DOHH2 (cell line): ENCODE measurements around the gene PEPD.
"Not testable (repeated sequence)": the region's sequence is repeated elsewhere in the genome, so short reads cannot be mapped to it uniquely, and the experiment has no call there.

Experiments used
- CTCF ChIP-seq: fragments of 200-600 bp; sonication (generic); IDR thresholded peaks from one replicate; pipeline ENCODE4 v1.5.1; 2014; ENCODE audit warnings: antibody characterized with exemption, mild to moderate bottlenecking, low read depth, low read length; ENCODE audit not compliant: poor library complexity, severe bottlenecking
- EZH2phosphoT487 ChIP-seq: fragments of 200-600 bp; sonication (generic); IDR thresholded peaks from 2 replicates; pipeline ENCODE4 v1.6.1; 2017; ENCODE audit warnings: borderline replicate concordance, mild to moderate bottlenecking, antibody characterized with exemption, low read length, moderate library complexity, mixed read lengths

GRCh38 chr19:33490596-33490995 is 31.0 kb downstream of the PEPD start:
- TF ChIP-seq CTCF, EZH2phosphoT487: not testable (repeated sequence)
